ENCODE data around the gene SP2.

SP2 gene

DNA sequence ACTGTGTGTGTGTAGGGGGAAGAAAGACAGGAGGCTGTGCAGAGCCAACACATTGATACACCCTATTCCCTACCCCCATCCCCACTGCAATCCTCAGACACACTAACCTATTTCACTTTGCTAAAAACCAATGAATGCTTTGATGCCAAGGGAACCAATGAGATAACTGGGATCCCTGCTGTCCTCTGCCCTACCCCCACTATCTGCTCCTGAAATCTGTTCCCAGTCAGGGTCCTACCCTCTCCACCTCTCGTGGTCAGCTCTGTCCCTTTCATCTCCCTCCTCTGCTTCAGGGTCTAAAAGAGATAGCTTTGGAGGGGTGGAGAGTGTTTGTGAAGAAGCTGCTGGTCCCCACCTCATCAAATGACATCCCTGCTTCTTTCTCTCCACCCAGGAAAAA, 26.0 kb upstream of the SP2 start:
- DNase-seq (ENCODE audit: low read depth in 2 of 2): no peak

DNA sequence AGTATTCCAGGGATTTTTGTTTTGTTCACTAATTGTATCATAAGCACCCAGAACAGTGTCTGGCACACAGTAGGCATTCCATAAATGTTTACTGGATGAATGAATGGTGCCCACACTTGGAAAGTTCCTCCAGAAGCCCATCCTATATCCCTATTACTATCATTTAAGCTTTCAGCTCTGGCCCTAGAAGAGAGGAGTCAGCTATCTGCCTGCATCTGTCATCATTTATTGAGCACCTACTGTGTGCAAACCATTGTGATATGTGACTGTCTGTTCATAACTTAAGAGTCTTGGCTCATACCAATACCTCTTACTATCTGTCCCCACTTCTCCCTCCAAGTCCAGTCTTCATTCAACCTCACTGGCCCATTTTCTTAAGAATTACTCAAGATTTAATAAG, 25.0 kb upstream of the SP2 start:
- no peak for DNase-seq (ENCODE audit: low read depth in 2 of 2)

DNA sequence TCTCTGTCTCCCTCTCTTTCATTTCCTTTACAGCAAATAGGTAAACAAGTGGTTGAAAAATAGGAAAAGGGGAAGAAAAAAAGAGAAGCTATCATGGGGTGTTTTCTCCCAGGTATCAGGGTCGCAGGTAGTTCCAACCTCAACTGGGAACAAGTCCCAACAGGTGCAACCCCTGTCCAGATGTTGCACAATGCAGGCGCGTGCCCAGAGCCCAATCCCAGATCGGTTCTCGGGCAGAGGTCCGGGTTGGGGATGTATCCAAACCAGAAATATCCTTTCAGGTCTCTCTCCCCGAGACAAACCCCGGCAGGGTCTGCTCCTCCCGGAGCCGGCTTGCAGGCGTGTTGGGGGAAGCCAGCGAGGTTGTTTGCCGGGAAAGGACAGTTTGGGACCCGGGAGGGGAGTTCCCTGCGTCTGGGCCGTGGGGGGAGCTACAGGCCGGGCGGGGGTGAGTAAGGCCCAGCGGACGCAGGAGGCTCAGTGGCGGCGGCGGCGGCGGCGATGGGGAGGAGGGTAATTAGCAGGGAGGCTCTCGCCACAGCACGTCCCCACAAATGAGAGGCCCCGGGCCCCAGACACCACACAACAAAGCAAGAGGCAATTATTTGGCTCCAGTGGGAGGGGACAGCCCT, 23.9 kb upstream of the SP2 start:
- no peak for DNase-seq (ENCODE audit: low read depth in 2 of 2)

DNA sequence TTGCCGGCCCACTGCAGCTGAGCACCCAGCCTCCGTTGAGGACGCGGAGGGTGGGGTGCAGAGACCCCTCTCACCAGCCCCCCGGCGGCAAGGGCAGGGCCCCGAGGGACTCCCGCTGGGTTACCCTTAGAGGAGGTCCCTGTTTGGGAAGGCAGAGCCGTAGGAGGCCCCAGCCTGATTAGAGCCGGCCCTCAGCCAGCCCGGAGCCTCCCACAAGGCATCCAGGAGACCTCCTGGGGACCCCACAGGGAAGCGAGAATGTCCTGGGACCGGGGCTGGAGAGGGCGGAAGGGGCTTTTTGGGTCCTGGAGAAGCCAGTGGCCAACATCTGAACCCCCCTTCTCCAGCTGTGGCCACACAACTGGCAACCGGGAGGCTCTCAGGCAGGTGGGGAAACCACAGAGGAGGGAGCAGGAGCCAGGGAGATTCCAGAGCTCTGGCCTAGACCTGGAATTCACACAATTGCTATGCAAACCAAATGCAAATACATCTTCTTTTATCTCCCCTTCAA, 23.3 kb upstream of the SP2 start:
- no peak for DNase-seq (ENCODE audit: low read depth in 2 of 2)

DNA sequence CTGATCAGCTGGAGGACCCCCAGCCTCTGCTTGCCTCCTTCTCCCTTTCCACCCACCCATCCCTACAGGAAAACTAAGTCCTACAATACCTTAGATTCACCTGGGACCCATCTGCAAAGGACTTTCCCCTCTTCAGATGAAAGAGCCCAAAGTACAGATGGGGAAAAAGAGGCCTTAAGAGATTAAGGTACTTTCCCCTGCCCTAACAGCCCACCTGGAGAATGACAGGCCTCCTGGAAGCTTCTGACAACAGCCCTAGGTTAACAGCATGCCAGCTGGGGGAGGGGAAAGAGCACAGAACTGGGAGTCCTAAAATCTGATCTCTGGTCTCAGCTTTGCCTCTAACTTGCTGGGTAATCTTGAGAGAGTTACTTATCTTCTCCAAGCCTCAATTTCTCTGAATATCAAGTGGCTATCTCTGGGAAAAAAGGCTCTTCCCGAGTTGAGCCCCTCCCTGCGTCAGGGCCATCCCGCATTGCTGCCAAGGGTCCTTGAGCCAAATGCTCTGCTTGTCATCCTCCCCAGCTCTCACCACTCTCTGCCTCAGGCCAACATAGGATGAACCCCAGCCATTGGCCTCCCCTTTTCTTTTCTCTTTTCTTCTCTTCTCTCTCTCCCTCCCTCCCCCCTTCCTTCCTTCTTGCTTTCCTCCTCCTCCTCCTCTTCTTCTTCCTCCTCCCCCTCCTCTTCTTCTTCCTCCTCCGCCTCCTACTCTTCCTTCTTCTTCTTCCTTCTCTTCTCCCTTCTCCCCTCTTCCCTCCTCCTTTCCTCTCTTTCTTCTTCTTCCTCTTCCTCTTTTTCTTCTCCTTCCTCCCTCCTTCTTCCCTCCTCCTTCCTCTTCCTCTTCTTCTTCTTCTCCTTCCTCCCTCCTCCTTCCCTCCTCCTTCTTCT, 22.6 kb upstream of the SP2 start:
- no peak for DNase-seq (ENCODE audit: low read depth in 2 of 2)

DNA sequence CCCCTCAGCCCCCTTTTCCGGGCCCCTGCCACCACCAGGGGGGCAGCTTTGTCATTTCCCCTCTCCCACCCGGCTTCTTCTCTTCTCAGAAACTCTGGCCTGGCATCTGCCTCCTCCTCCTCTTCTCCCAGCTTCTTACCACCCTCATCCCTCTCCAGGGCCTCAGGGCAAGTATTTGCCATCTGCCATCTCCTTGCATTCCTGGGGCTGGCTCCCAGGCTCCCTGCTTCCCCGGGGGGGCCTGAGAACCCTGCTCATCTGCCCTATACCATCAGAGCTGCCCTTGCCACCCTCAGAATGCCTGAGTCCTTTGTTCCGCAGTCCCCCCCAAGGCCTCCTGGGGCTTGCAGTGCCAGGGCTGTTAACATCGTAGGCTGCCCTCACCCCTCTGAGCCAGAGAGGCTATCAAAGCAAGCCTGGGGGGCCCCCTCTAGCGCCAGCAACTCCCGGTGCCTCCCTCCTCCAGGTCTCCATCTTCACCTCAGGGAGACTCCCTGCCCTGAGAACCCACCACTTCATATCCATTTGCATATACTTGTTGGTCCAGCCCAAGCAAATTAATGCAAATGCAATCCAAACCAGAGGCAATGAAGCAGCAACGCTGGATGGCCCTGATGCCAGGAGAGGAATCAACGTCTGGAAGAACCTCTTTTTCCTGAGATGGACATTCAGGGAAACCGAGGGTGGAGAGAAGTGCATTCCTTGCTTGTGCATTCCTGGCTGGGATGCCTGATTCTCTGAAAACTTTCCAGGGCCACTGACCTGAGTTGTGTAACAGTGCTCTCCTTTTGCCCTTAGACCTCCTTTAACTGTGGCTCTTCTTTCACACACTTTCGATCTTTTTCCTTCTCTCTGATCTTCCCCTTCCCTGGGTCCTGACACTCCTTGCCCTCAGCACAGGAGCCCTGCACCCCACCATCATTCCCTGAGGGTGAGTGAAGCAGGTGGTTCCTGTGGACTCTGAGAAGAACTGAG, 20.7 kb upstream of the SP2 start:
- DNase-seq (ENCODE audit: low read depth in 2 of 2): no peak

DNA sequence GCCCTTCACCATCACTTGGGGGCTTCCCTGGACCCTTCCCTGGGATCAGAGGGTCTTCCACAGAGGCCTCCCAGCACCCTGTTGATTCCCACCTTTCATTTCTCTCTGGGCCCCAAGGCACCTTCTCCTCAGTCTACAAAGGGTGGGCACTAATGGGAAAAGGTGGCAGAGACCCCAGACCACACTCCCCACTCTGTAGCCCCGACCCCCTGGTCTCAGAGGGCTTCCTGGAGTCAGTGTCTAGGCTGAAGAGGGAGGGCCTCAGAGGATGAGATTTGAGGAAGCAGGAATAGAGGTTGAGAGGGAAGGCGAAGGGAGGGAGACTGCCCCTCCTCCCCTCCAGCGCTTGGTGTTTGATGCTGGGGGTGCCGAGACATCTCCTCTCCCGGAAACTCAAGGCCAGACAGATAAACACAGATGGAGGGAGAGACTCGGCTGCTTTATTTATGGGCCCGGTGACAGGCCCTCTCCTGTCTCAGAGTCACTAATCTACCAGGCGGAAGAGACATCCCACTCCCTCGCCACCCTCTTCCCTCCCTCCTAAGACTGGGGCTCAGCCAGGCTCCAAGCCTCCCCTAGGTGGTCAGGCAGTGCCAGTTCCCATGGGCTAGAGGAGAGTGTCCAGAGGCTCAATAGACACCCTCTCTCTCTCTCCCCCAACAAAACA, 18.5 kb upstream of the SP2 start:
- no peak for DNase-seq (ENCODE audit: low read depth in 2 of 2)

DNA sequence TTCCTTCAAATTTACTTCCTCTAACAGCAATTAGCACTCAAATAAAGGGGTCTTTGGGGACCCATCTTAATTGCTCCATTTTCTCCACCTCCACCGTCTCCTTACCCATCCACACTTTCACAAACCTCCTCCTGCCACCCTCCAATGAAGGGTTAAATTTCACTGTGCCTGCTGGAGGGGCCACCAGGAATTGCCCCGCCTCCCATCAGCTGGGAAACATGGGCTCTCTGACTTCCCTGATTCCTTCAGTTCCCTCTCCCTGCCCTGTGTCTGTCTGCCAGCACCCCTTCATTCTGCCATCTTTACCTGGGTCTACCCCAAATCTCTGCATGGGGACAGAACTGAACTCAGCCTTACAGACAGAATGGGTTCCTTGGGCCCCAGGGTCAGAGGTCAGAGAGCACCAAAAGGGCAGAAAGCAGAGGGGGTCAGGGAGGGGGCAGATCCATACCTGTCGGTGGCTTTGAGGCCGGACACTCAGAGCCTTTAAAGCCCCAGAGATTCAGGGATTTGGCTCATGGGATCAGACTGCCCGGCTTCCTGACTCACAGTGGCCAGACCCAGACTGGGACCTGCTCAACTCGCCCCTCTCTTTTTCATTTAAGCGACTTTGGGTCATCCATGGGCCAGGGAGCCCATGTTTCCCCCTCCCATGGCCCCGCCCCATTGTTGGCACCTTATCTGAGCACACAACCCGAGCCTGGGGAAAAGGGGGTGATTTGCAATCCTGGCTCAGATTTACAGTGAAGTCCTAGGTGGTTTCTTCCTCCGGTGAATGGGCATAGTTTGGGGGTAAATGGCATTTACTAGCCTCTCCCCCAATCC, 17.6 kb upstream of the SP2 start:
- DNase-seq (ENCODE audit: low read depth in 2 of 2): no peak

DNA sequence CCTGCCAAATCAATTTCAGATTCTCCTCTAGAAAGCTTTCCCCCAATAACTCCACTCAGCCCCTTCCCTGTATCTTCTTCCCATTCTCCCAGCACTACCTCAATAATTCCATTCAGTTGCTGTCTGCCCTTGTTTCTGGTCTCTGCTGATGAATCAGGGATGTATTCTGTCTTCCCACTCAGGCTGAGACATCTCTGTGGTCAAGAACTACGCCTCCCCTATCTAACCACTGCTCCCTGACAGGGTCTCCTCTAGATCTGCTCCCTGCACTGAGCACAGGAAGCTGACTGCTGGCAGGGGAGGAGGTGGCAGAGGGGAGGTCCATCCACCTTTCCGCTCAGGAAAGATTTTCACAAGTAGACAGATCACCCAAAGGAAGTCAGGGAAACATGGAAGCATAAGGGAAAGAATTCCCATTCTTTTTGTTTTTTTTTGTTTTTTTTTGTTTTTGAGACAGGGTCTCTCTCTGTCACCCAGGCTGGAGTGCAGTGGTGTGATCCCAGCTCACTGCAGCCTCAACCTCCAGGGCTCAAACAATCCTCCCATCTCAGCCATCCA, 16.9 kb upstream of the SP2 start:
- no peak for DNase-seq (ENCODE audit: low read depth in 2 of 2)

DNA sequence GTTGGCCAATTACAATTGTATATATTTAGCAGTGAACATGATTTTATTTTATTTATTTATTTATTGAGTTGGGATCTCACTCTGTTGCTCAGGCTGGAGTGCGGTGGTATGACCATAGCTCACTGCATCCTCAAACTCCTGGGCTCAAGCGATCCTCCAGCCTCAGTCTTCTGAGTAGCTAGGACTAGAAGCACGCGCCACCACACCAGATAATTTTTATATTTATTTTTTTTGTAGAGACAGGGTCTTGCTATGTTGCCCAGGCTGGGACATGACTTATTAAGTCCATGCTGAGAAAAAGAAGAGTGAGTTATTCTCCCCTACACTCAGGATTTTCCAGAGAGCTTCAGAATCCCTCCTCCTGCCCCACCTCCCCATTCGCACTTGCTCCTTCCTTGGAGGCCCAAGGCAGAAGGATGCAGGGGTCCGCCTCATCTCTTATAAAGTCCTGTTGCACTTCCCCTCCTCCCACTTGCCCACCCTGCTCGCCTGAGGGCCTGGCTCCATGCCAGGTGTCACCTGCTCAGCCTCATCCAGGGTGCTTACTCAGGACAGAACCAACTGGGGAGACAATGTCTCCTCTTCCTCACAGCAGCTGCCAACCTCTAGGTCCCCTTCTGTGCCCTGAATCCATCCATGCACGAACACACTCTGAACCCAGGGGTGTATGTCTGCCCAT, 16.1 kb upstream of the SP2 start:
- no peak for DNase-seq (ENCODE audit: low read depth in 2 of 2)

DNA sequence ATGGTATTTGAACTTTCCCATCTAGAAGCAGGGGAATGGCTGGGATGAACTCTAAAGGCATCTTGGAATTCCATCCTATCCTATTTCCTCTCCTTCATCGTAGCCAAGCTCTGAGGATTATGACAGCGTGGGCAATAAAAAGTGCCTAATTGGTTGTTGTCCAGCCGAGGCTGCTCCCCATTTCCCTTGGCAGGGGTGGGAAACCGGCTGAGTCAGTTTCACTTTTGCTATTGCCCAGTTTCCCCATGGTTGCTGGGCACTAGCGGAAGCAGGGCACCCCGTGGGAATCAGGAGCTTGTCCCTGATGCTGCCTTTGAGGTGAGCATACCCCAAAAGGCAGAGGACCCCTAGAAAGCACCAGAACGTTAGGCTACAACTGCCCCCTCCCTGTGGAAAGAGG, 13.8 kb upstream of the SP2 start:
- no peak for DNase-seq (ENCODE audit: low read depth in 2 of 2)

DNA sequence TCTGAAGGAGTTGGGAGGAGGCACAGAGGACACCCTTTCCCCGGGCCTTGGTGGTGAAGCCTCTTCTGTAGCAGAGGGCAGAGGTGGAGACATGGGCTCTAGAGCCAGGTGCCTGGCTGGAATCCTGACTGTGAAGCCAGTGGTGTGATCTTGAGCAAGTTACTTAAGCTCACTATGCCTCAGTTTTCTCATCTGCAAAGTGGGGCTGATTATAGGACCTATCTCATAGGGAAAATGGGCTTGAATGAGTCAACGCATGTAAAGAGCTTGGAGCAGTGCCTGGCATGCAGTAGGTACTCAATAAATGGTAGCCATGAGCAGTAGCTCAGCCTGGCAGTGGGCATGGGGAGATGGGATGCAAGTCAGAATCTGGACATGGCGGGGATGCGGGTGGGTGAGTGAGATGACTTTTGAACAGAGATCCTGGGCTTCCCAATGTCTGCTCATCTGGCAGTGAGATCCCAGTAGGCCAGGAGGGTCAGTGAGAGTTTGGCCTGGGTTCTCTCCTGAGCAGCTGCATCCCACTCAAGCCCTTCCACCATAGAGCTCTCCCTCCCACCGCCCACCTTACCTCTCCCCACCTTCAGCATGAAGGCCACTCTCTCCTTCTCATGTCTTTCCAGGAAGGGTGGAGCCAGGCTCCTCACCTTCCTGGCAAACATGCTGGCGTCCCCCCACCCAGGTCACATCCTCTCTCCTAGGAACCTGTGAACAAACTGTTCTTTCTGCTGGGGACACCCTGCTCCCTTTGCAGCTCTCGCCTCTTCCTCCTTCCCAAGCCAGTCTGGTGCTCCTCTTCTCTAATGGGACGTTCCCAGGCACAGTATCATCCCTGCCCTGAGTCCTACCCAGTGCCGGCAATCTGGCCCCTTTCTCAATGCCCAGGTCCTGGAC, 13.1 kb upstream of the SP2 start:
- DNase-seq (ENCODE audit: low read depth in 2 of 2): no peak

DNA sequence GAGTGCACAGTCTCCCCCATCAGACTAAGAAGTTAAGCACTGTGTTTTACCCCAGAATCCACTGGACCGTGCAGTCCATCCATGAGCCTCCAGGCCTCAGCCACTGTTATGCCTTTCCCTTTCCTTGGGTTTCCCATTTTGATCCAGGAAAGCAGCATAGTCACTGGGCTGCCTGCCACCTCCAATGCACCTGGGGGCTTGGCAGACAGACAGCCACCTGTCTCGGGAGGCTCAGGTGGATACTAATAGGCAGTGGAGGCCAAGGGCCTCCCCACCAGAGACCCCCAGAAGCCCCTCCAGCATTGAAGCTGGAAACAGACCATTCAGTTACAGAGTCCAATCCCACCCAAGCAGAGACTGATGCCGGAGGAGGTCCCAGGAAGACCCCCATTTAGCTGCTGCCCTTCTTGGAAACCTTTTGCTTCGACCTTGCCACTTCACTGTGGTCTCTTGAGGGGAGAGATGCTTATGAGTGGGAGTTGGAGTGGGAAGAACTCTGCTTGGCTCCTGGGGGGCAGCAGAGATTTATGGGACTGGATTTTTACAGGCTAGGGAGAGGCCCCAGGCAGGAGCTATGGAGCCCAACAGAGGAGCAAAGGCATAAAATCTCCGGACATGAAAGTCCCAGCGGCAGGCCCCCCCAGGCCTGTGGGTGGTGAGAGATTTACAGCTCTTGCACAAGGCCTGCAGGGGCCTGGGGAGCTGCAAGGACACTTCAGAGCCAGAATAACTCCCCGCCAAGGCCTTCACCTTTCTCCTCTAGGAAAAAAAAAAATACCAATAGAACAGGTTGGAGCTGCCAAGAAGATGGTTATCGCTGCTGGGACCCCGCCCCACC, 12.2 kb upstream of the SP2 start:
- DNase-seq (ENCODE audit: low read depth in 2 of 2): no peak

DNA sequence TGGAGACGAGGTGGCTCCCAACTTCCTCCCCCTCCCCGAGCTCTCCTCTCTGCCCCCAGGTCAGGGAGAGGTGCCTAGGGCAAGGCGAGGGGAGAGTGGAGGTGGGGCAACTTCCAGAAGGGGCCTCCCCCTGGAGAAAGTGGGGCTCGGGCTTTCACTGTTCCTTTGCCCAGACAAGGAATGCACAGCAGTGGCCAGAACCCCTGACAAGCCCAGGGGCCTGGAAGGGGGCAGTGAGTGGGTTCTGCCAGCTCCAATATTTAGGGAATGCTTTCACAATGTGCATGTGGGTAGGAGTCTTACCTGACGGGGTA, 11.7 kb upstream of the SP2 start:
- DNase-seq (ENCODE audit: low read depth in 2 of 2): no peak

DNA sequence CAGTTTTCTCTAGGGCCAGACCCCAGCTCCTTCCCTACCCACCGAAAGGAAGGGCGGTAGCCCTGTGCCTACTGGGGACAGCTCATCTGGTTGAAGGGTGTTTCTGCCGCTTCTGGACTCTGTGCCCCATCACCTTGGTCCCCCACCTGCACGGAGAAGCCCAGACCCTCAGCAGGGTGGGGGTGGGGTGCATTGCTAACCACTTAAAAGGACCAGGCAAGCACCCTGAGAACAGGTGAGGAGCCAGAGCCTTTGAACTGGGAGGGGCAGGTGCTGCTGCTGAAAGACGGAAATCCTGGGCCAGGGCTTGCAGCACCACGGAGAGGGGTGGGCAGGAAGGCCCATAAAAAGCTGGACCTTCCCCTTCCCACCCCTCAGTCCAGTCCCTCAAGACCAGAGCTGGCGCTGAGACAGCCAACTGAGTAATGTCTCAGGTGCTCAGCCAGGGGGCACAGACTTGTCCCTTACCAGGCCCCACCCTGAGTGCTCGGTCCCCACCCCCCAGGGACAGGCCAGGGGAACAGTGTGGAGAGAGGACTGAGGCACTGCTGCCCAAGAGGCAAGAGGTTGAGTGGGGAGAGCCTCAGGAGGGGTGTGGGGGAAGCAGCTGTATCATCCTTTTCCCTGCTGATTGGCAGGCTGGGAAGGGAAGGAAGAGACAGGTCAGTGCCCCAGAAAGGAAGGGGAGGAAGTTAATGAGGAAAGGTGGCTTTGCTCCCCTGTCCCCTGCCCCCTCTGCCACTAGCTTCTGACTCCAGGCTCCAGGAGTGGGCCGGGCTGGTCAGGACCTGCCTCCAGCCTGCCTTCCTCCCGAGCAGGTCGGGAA, 10.9 kb upstream of the SP2 start:
- no peak for DNase-seq (ENCODE audit: low read depth in 2 of 2)

DNA sequence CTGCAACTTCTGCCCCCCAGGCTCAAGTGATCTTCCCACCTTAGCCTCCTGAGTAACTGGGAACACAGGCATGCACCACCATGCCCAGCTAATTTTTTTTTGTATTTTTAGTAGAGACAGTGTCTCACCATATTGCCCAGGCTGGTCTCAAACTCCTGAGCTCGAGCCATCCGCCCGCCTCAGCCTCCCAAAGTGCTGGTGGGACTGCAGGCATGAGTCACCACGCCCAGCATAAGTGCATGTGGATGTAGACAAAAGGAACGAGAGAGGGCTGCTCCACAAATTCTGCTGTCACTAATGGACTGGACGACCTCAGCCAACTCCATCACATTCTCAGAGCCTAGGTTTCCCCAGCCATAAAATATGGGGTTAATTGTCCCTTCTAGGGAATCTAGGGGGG, 7.7 kb upstream of the SP2 start:
- no peak for DNase-seq (ENCODE audit: low read depth in 2 of 2)
